GM23248 (cell line): Measurements from ENCODE around the gene EVI5L. TPM values are rescaled to one million over a fixed set of nuclear protein-coding genes. Genes with fewer than 3 reads are reported as not detected.

ENCODE experiments used
- DNase-seq: peaks from one replicate; pipeline ENCODE4 v3.0.0-alpha.2; 2015
- H2AFZ ChIP-seq: fragments of 200-600 bp; sonication (generic); 2 replicates; pipeline ENCODE4 v1.6.1; 2016; ENCODE audit warnings: antibody characterized with exemption
- H3F3A ChIP-seq: fragments of 200-600 bp; sonication (generic); 2 replicates; pipeline ENCODE4 v1.6.1; 2016; ENCODE audit warnings: mild to moderate bottlenecking, antibody characterized with exemption, mixed run types; ENCODE audit not compliant: insufficient read depth
- H3K27ac ChIP-seq: fragments of 200-600 bp; sonication (generic); 2 replicates; pipeline ENCODE4 v1.5.1; 2016; ENCODE audit warnings: mild to moderate bottlenecking
- H3K27me3 ChIP-seq: fragments of 200-600 bp; sonication (generic); replicated peaks from 2 replicates; pipeline ENCODE4 v1.6.1; 2016; ENCODE audit warnings: mild to moderate bottlenecking; ENCODE audit not compliant: insufficient read depth
- H3K36me3 ChIP-seq: fragments of 200-600 bp; sonication (generic); 2 replicates; pipeline ENCODE4 v1.6.1; 2016; ENCODE audit warnings: low read depth, mild to moderate bottlenecking
- H3K4me1 ChIP-seq: fragments of 200-600 bp; sonication (generic); 2 replicates; pipeline ENCODE4 v1.6.1; 2016; ENCODE audit warnings: mild to moderate bottlenecking; ENCODE audit not compliant: insufficient read depth
- H3K4me2 ChIP-seq: fragments of 200-600 bp; sonication (generic); one replicate; pipeline ENCODE4 v1.6.1; 2016; ENCODE audit warnings: mild to moderate bottlenecking; ENCODE audit not compliant: unreplicated experiment
- H3K4me3 ChIP-seq: fragments of 200-600 bp; sonication (generic); 2 replicates; pipeline ENCODE4 v1.5.1; 2016; ENCODE audit warnings: mild to moderate bottlenecking
- H3K79me2 ChIP-seq: fragments of 200-600 bp; sonication (generic); 2 replicates; pipeline ENCODE4 v1.6.1; 2016; ENCODE audit warnings: mild to moderate bottlenecking; ENCODE audit not compliant: insufficient read depth
- H3K9ac ChIP-seq: fragments of 200-600 bp; sonication (generic); 2 replicates; pipeline ENCODE4 v1.6.1; 2016; ENCODE audit warnings: mild to moderate bottlenecking
- H3K9me2 ChIP-seq: fragments of 200-600 bp; sonication (generic); 2 replicates; pipeline ENCODE4 v1.6.1; 2016; ENCODE audit warnings: mixed run types, mild to moderate bottlenecking, moderate library complexity; ENCODE audit not compliant: insufficient read depth
- H3K9me3 ChIP-seq: fragments of 200-600 bp; sonication (generic); one replicate; pipeline ENCODE4 v1.6.1; 2017; ENCODE audit warnings: low read depth
- H4K20me1 ChIP-seq: fragments of 200-600 bp; sonication (generic); 2 replicates; pipeline ENCODE4 v1.6.0; 2016; ENCODE audit not compliant: insufficient read depth
- EZH2 ChIP-seq: fragments of 200-600 bp; sonication (generic); IDR thresholded peaks from 2 replicates; pipeline ENCODE4 v1.6.1; 2018; ENCODE audit warnings: antibody characterized with exemption, mild to moderate bottlenecking; ENCODE audit not compliant: insufficient read depth, poor library complexity, severe bottlenecking
- EZH2phosphoT487 ChIP-seq: fragments of 200-600 bp; sonication (generic); IDR thresholded peaks from 2 replicates; pipeline ENCODE4 v1.6.1; 2018; ENCODE audit warnings: antibody characterized with exemption, moderate library complexity, mild to moderate bottlenecking, low read depth; ENCODE audit not compliant: insufficient read depth
- WGBS, 2 experiments: methylation state at CpG; one replicate each; pipeline ENCODE4 v1.1.6; 2015 to 2017; ENCODE audit warnings: low lambda C conversion rate in 2 of 2, low coverage in 1 of 2; ENCODE audit errors: missing lambda C conversion rate in 2 of 2; 5-methylcytosine and 5-hydroxymethylcytosine counted together
- in situ Hi-C: fragments of 300-500 bp; cut with MboI; formaldehyde crosslinking; loops from 2 replicates; pipeline ENCODE4 v1.15.0; 2020
- polyA plus RNA-seq: library from polyadenylated mRNA; unstranded; fragments of >200 nt; fragmentation: Nextera tagmentation; extraction: Ambion mirVana; gene quantifications from 2 replicates; pipeline ENCODE4 v1.2.1, GENCODE V29; 2016
- total RNA-seq: library from RNA; depleted of rRNA; stranded (reverse); fragments of >200 nt; shearing (Covaris generic); gene quantifications from 2 replicates; pipeline ENCODE4 v1.2.3, GENCODE V29; 2014

Gene EVI5L
- total and polyA plus RNA-seq, 2 experiments from 2014 or later, result 6.9 to 24.3 TPM

DNA sequence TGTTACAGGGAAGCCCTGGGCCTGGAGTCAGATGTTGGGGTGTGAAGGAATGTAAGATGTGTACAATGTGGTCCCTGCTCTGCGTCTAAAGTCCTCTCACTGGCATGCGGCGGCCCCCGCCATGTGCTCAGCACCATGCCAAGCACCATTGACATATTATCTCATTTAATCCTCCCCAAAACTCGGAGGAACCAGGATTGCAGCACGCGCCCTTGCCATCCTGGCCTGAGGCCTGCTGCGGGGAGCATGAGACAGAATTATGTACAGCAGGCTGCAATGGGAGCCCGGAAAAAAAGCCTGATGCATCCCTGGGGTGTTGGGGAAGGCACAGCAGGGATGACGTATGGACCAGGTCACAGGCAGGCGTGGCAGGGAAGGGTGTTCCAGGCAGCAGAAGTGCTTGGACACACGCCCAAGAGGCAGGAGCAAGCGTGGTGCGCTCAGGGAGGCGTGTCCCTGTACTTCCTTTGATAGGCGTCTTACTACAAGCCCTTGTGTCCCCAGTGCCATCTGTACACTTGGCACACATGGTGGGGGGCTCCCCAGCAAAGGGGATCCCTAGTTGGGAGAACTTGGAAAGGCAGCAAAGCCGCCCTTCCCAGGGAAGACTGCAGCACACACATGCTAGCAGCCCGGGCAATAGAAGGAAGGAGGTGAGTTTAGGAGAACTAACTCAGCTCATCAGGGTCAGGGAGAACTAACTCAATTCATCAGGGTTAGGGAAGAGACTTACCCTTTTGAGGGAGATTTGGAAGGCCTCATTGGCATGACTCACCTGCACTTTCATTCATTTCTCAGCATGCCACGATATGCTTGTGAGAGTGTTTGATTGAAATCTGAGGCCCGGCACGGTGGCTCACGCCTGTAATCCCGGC is 3.4 kb downstream of the EVI5L start:
- in situ Hi-C loops, result no loop called here
- Histone ChIP-seq H3K4me1 (peaks cover 16% of the 10 kb centered on the region), H3F3A (no peaks in the 10 kb centered on the region), H4K20me1 (no peaks in the 10 kb centered on the region), H3K4me3 (no peak overlapping the region), H2AFZ (no peak overlapping the region), H3K27ac (peak overlapping the region; percentile 46), H3K9ac (peak overlapping the region; percentile 21; the same call in 1 of the 2 replicates), H3K27me3 (no peaks in the 10 kb centered on the region), H3K9me2 (no peaks in the 10 kb centered on the region), H3K36me3 (no peaks in the 10 kb centered on the region), H3K9me3 (no peaks in the 10 kb centered on the region), H3K4me2 (peak overlapping the region; percentile 4), H3K79me2 (peaks cover 29% of the 10 kb centered on the region)
- DNase-seq, result peak; percentile 90
- TF ChIP-seq EZH2phosphoT487, result no peak
- 59 to 60% methylated on average over 23 of the region's 23 CpGs for WGBS, 2 experiments

DNA sequence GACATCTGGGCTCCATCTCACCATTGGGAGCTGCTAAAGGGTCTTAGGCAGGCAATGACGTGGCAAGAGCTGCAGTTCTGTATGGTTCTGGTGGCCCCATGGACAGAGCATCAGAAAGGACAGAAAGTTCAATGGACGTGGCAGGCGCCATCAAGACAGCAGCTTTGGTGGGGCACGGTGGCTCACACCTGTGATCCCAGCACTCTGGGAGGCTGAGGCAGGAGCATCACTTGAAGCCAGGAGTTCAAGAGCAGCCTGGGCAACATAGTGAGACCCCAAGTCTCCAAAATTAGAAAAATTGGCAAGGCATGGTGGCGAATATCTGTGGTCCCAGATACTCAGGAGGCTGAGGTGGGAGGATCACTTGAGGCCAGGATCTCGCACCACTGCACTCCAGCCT is 9.5 kb downstream of the EVI5L start:
- H3K9ac ChIP-seq, result no peak overlapping the region
- H3K27ac ChIP-seq, result no peak overlapping the region
- TF ChIP-seq EZH2phosphoT487, result no peak
- no peak for TF ChIP-seq EZH2
- WGBS, 2 experiments, result 86 to 93% methylated on average over 6 of the region's 6 CpGs
- no peak for DNase-seq
- H3K9me3 ChIP-seq, result no peaks in the 10 kb centered on the region
- no peaks in the 10 kb centered on the region for H3K9me2 ChIP-seq
- no peak overlapping the region for H2AFZ ChIP-seq
- H3K4me2 ChIP-seq, result no peak overlapping the region
- no peak overlapping the region for H3K4me3 ChIP-seq
- H3K79me2 ChIP-seq, result 0 out of 2 replicates have a peak, but pooled peaks cover 11% of the 10 kb centered on the region
- H3K36me3 ChIP-seq, result no peaks in the 10 kb centered on the region
- no peaks in the 10 kb centered on the region for H3F3A ChIP-seq
- in situ Hi-C loops, result no loop called here
- no peaks in the 10 kb centered on the region for H3K27me3 ChIP-seq
- no peaks in the 10 kb centered on the region for H4K20me1 ChIP-seq
- H3K4me1 ChIP-seq, result no peaks in the 10 kb centered on the region

DNA sequence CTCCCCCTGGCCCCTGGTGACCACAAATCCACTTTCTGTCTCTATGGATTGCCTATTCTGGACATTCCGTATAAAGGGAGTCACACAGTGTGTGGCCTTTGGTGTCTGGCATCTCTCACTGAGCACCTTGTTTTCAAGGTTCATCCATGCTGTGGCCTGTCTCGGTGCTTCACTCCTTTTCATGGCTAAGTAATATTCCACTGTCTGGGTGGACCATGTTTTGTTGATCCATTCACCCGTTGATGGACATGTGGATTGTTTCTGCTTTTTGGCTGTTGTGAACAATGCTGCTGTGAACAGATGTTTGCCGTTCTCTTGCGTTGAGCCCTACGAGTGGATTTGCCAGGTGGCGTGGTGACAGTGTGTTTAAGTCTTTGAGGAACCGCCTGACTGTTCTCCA is 10.6 kb downstream of the EVI5L start:
- Histone ChIP-seq H4K20me1 (no peaks in the 10 kb centered on the region), H3K27me3 (no peaks in the 10 kb centered on the region), H3K79me2 (0 out of 2 replicates have a peak, but pooled peaks cover 6% of the 10 kb centered on the region), H3F3A (no peaks in the 10 kb centered on the region), H3K4me2 (no peak overlapping the region), H3K4me3 (no peak overlapping the region), H3K4me1 (no peaks in the 10 kb centered on the region), H2AFZ (no peak overlapping the region), H3K9me3 (no peaks in the 10 kb centered on the region), H3K9me2 (no peaks in the 10 kb centered on the region), H3K27ac (no peak overlapping the region), H3K9ac (no peak overlapping the region), H3K36me3 (no peaks in the 10 kb centered on the region)
- in situ Hi-C loops, result no loop called here
- 82 to 84% methylated on average over 8 of the region's 8 CpGs for WGBS, 2 experiments
- TF ChIP-seq EZH2, result no peak
- no peak for TF ChIP-seq EZH2phosphoT487
- DNase-seq, result no peak

DNA sequence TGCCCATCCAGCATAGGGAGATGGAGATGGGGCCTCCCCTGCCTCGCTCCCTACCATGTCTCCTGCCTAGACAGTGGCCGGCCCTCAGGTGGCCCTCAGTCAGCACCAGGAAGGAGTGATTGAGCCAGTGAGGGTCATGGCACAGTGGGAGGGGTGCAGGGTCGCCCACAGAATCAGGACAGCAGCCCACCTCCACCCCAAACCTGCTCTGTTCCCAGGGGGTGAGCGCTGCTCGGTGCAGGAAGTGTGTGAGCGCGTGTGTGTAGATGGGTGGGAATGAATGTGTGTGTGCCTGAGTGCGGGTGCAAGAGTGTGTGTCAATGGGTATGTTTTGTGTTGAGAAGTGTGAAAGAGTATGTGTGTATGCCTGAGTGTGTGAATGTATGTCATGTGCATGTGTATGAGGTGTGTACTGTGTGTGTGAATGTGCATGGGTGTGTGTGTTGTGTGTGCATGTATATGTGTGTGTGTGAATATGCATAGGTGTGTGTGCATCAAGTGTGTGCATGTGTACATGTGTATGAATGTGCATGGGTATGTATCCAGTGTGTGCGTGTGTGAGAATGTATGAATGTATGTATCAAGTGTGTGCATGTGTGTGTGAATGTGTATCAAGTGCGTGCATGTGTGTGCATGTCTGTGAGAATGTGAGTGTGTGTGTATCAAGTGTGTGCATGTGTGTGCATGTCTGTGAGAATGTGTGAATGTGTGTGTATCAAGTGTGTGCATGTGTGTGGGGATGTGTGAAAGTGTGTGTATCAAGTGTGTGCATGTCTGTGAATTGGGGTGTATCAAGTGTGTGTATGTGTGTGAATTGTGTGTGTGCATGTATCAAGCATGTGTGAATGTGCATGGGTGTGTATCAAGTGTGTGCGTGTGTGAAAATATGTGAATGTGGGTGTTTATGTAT is 12.0 kb downstream of the EVI5L start:
- Histone ChIP-seq H2AFZ (no peak overlapping the region), H3K27me3 (no peaks in the 10 kb centered on the region), H3K4me2 (no peak overlapping the region), H3K9ac (no peak overlapping the region), H3K36me3 (no peaks in the 10 kb centered on the region), H3K27ac (no peak overlapping the region), H4K20me1 (no peaks in the 10 kb centered on the region), H3K4me1 (no peaks in the 10 kb centered on the region), H3K9me3 (no peaks in the 10 kb centered on the region), H3K4me3 (no peak overlapping the region), H3K9me2 (no peaks in the 10 kb centered on the region), H3K79me2 (0 out of 2 replicates have a peak, but pooled peaks cover 6% of the 10 kb centered on the region), H3F3A (no peaks in the 10 kb centered on the region)
- in situ Hi-C loops, result no loop called here
- no peak for TF ChIP-seq EZH2
- TF ChIP-seq EZH2phosphoT487, result no peak
- 91 to 93% methylated on average over 11 of the region's 11 CpGs for WGBS, 2 experiments
- DNase-seq, result no peak
